IMR-90 (cell line): ENCODE data around the gene PLCB3. TPM values are rescaled to one million over a fixed set of nuclear protein-coding genes. Genes with fewer than 3 reads are reported as not detected.

Source experiments
- ATAC-seq: fragments of 200-7000 bp; cut with Tn5 transposase; 2 replicates; pipeline ENCODE4 v1.9.1; 2020; ENCODE audit warnings: low read depth, mild to moderate bottlenecking, moderate library complexity
- BruUV-seq: library from RNA; stranded (reverse); fragments of 400-500 nt; replicated peaks from 2 replicates; lab custom pipeline; 2021; lab: Mats Ljungman, UMichigan
- CTCF ChIA-PET: fragments of 300-600 bp; formaldehyde crosslinking; extraction: SDS; loops from one replicate; lab custom pipeline; 2021; ENCODE audit warnings: antibody characterized with exemption; lab: Yijun Ruan, JAX
- POLR2A ChIA-PET: fragments of 300-600 bp; sonication (Branson Sonifier 250); formaldehyde crosslinking; loops from one replicate; lab custom pipeline; 2022; ENCODE audit warnings: antibody characterized with exemption; ENCODE audit not compliant: unreplicated experiment; lab: Charles Lee
- DNase-seq: peaks from one replicate; pipeline ENCODE4 v3.0.0; 2013
- H2AFZ ChIP-seq: replicated peaks from 2 replicates; pipeline ENCODE3; 2013; ENCODE audit warnings: low read length, mild to moderate bottlenecking; ENCODE audit not compliant: poor library complexity
- H2AK5ac ChIP-seq: 2 replicates; pipeline ENCODE4 v1.6.1; 2013; ENCODE audit warnings: low read depth, low read length, inconsistent platforms
- H2AK9ac ChIP-seq: replicated peaks from 2 replicates; pipeline ENCODE3; 2013; ENCODE audit warnings: mild to moderate bottlenecking, low read depth, low read length, moderate library complexity; ENCODE audit not compliant: poor library complexity
- H2BK120ac ChIP-seq: 2 replicates; pipeline ENCODE4 v1.6.1; 2013; ENCODE audit warnings: low read depth, low read length, inconsistent platforms
- H2BK15ac ChIP-seq: 3 replicates; pipeline ENCODE4 v1.6.1; 2013; ENCODE audit warnings: low read depth, low read length, inconsistent platforms
- H2BK20ac ChIP-seq: 2 replicates; pipeline ENCODE4 v1.6.1; 2013; ENCODE audit warnings: low read depth, mild to moderate bottlenecking, inconsistent platforms, low read length, moderate library complexity
- H2BK5ac ChIP-seq: 2 replicates; pipeline ENCODE4 v1.6.1; 2013; ENCODE audit warnings: mild to moderate bottlenecking, low read depth, low read length, inconsistent platforms; ENCODE audit not compliant: poor library complexity, severe bottlenecking
- H3K14ac ChIP-seq: replicated peaks from 2 replicates; pipeline ENCODE4 v1.6.1; 2013; ENCODE audit warnings: low read depth, low read length, inconsistent platforms
- H3K18ac ChIP-seq: 2 replicates; pipeline ENCODE4 v1.6.1; 2013; ENCODE audit warnings: low read depth, low read length, control low read depth
- H3K23ac ChIP-seq: 2 replicates; pipeline ENCODE4 v1.6.1; 2013; ENCODE audit warnings: low read depth, low read length, inconsistent platforms
- H3K27ac ChIP-seq: 2 replicates; pipeline ENCODE4 v1.5.1; 2013; ENCODE audit warnings: mild to moderate bottlenecking, control low read depth, low read length; ENCODE audit not compliant: insufficient read depth
- H3K27me3 ChIP-seq: 2 replicates; pipeline ENCODE4 v1.6.1; 2013; ENCODE audit warnings: low read length; ENCODE audit not compliant: control insufficient read depth, insufficient read depth
- H3K36me3 ChIP-seq: 2 replicates; pipeline ENCODE4 v1.6.1; 2013; ENCODE audit warnings: low read length, mixed read lengths; ENCODE audit not compliant: control insufficient read depth, insufficient read depth
- H3K4ac ChIP-seq: 2 replicates; pipeline ENCODE4 v1.6.1; 2013; ENCODE audit warnings: low read depth, low read length, inconsistent platforms
- H3K4me1 ChIP-seq: 2 replicates; pipeline ENCODE4 v1.6.1; 2013; ENCODE audit warnings: low read length, mixed read lengths; ENCODE audit not compliant: control insufficient read depth, insufficient read depth
- H3K4me2 ChIP-seq: 2 replicates; pipeline ENCODE4 v1.6.1; 2013; ENCODE audit warnings: low read depth, mild to moderate bottlenecking, control low read depth, low read length, moderate library complexity
- H3K4me3 ChIP-seq: 2 replicates; pipeline ENCODE4 v1.5.1; 2013; ENCODE audit warnings: low read depth, mild to moderate bottlenecking, control low read depth, low read length, moderate library complexity; ENCODE audit not compliant: insufficient read depth
- H3K56ac ChIP-seq: 2 replicates; pipeline ENCODE4 v1.6.1; 2013; ENCODE audit warnings: low read length, inconsistent platforms; ENCODE audit not compliant: insufficient read depth; ENCODE audit errors: extremely low read depth
- H3K79me1 ChIP-seq, 2 experiments: 2 replicates each; pipeline ENCODE4 v1.6.1; 2013; ENCODE audit warnings: low read length in 2 of 2, inconsistent platforms in 1 of 2, low read depth in 1 of 2
- H3K9ac ChIP-seq: 2 replicates; pipeline ENCODE4 v1.6.1; 2013; ENCODE audit warnings: low read depth, low read length, control low read depth
- H3K9me1 ChIP-seq: 2 replicates; pipeline ENCODE4 v1.6.1; 2013; ENCODE audit warnings: low read length, inconsistent platforms; ENCODE audit not compliant: insufficient read depth
- H3K9me3 ChIP-seq: 2 replicates; pipeline ENCODE4 v1.6.1; 2013; ENCODE audit warnings: low read length; ENCODE audit not compliant: control insufficient read depth, insufficient read depth
- H4K20me1 ChIP-seq: 2 replicates; pipeline ENCODE4 v1.6.1; 2013; ENCODE audit warnings: low read length, inconsistent platforms; ENCODE audit not compliant: insufficient read depth
- H4K5ac ChIP-seq: 2 replicates; pipeline ENCODE4 v1.6.1; 2013; ENCODE audit warnings: mild to moderate bottlenecking, low read depth, low read length, control low read depth
- H4K8ac ChIP-seq, 2 experiments: 2 replicates each; pipeline ENCODE4 v1.6.1; 2013; ENCODE audit warnings: low read depth in 2 of 2, low read length in 2 of 2, control low read depth in 1 of 2, inconsistent platforms in 1 of 2
- H4K91ac ChIP-seq: 2 replicates; pipeline ENCODE4 v1.6.1; 2013; ENCODE audit warnings: low read depth, low read length, inconsistent platforms; ENCODE audit not compliant: insufficient read depth
- FOS ChIP-seq: fragments of 150-350 bp; IDR thresholded peaks from 2 replicates; pipeline ENCODE4 v1.6.1; 2016; ENCODE audit warnings: low read depth, low read length
- SMC3 ChIP-seq: fragments of 150-350 bp; IDR thresholded peaks from 2 replicates; pipeline ENCODE4 v1.6.1; 2016; ENCODE audit warnings: low read depth, mild to moderate bottlenecking, antibody characterized with exemption, low read length, moderate library complexity
- WGBS, 2 experiments: methylation state at CpG; one replicate each; pipeline versions ENCODE4 v1.1.5 to v1.1.7; 2013; ENCODE audit warnings: missing lambda C conversion rate in 2 of 2; ENCODE audit not compliant: insufficient read length in 1 of 2; ENCODE audit errors: extremely low coverage in 2 of 2; 5-methylcytosine and 5-hydroxymethylcytosine counted together
- dilution Hi-C: fragments of 300-500 bp; cut with HindIII; formaldehyde crosslinking; loops from one replicate; pipeline ENCODE4 v1.14.3; 2018; ENCODE audit warnings: low sequenced_read_pairs; ENCODE audit not compliant: unreplicated experiment
- in situ Hi-C: fragments of 300-500 bp; cut with MboI; formaldehyde crosslinking; loops from 3 replicates; pipeline ENCODE4 v1.14.3; 2019; ENCODE audit warnings: low sequenced_read_pairs, inconsistent platforms, mixed read lengths
- intact Hi-C: fragments of 100-400 bp; cut with micrococcal nuclease; formaldehyde crosslinking; loops from 2 replicates; pipeline ENCODE4 v1.10.0; 2022
- polyA plus RNA-seq, 3 experiments: library from polyadenylated mRNA; depleted of rRNA; stranded (reverse); fragments of >200 nt; gene quantifications; 2 replicates each; pipeline ENCODE4 v1.2.3, GENCODE V29; 2012; ENCODE audit warnings: low replicate concordance in 1 of 3
- total RNA-seq: library from RNA; depleted of rRNA; stranded (reverse); fragments of >200 nt; gene quantifications from 2 replicates; pipeline ENCODE4 v1.2.3, GENCODE V29; 2012
- TF ChIP-seq, protein P1 (sequence below): conservative IDR thresholded peaks from 2 replicates; pipeline ENCODE4 v1.5.1; 2012; ENCODE audit warnings: mild to moderate bottlenecking, low read depth, low read length, improper control_type of control experiment

PLCB3 gene
- total and polyA plus RNA-seq, 2 of the 4 experiments (the other 2 are of a cell fraction) = 23.9 to 24.9 TPM

DNA sequence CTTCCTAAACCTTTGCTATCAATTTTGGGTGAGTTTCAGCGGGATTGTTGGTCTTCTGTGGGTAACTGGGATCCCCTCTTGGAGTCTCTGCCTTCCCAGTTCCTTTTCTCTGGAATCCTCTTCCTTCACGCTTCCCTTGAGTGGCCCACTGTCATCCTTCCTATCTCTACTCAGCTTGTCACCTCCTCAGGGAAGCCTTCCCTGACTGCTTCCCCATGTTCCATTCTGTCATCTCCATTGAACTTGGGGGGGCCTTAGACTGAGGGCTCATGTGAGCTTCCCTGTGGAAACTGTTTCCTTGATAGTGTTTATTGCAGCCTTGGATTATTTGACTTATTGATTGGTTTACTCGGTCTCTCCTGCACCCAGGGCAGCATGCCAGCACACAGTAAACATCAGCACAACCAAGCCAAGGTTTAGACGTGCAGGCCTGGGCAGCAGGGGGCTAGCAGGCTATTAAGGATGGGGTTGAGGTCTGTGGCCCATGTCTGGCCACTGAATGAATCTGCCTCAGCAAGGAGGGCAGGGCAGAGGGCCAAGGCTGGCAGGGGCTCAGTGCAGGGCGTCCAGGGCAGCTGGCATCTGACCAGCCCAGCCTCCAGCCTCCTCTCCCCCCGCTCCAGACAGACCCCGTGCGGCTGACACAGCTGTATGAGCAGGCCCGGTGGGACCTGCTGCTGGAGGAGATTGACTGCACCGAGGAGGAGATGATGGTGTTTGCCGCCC is 32.5 kb upstream of the PLCB3 start:
- DNase-seq = no peak
- intact Hi-C loops (no loop called here), dilution Hi-C loops (no loop called here), in situ Hi-C loops (no loop called here)
- POLR2A ChIA-PET = no interaction called here
- Histone ChIP-seq H2BK15ac (no peak overlapping the region), H2BK120ac (no peak overlapping the region), H3K14ac (no peak overlapping the region), H2AFZ (no peak overlapping the region), H2AK9ac (peak overlapping the region; percentile 78), H3K79me1 (0 out of 4 replicates have a peak, but pooled peaks cover 0 to 5% of the 10 kb centered on the region in 2 experiments), H3K4me1 (no peaks in the 10 kb centered on the region), H3K4ac (no peak overlapping the region), H2AK5ac (no peak overlapping the region), H3K9ac (no peak overlapping the region), H3K9me1 (0 out of 2 replicates have a peak, but pooled peaks cover 5% of the 10 kb centered on the region), H4K5ac (no peak overlapping the region), H2BK20ac (no peak overlapping the region), H3K18ac (no peak overlapping the region), H3K23ac (no peak overlapping the region), H3K9me3 (no peaks in the 10 kb centered on the region), H3K36me3 (peaks cover under 1% of the 10 kb centered on the region), H3K56ac (no peak overlapping the region), H4K20me1 (no peaks in the 10 kb centered on the region), H4K8ac (no peak overlapping the region), H3K4me2 (no peak overlapping the region), H3K4me3 (no peak overlapping the region), H3K27me3 (no peaks in the 10 kb centered on the region), H2BK5ac (no peak overlapping the region), H4K91ac (no peak overlapping the region), H3K27ac (no peak overlapping the region)
- CTCF ChIA-PET = no interaction called here
- no peak for ATAC-seq
- 64% methylated on average over 5 of the region's 11 CpGs; no CpG with 5 or more reads in 1 of the 2 experiments for WGBS, 2 experiments
- TF ChIP-seq, protein P1, sequence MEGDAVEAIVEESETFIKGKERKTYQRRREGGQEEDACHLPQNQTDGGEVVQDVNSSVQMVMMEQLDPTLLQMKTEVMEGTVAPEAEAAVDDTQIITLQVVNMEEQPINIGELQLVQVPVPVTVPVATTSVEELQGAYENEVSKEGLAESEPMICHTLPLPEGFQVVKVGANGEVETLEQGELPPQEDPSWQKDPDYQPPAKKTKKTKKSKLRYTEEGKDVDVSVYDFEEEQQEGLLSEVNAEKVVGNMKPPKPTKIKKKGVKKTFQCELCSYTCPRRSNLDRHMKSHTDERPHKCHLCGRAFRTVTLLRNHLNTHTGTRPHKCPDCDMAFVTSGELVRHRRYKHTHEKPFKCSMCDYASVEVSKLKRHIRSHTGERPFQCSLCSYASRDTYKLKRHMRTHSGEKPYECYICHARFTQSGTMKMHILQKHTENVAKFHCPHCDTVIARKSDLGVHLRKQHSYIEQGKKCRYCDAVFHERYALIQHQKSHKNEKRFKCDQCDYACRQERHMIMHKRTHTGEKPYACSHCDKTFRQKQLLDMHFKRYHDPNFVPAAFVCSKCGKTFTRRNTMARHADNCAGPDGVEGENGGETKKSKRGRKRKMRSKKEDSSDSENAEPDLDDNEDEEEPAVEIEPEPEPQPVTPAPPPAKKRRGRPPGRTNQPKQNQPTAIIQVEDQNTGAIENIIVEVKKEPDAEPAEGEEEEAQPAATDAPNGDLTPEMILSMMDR = no peak
- no peak for TF ChIP-seq SMC3
- TF ChIP-seq FOS = no peak
- no TSS peak for BruUV-seq
